Measurements from ENCODE around the gene CHTOP. TPM values are rescaled to one million over a fixed set of nuclear protein-coding genes. Genes with fewer than 3 reads are reported as not detected.
"Not testable (repeated sequence)": the region's sequence is repeated elsewhere in the genome, so short reads cannot be mapped to it uniquely, and the experiment has no call there.

CHTOP gene, protein sequence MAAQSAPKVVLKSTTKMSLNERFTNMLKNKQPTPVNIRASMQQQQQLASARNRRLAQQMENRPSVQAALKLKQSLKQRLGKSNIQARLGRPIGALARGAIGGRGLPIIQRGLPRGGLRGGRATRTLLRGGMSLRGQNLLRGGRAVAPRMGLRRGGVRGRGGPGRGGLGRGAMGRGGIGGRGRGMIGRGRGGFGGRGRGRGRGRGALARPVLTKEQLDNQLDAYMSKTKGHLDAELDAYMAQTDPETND
- 77.0 TPM for total RNA-seq

DNA sequence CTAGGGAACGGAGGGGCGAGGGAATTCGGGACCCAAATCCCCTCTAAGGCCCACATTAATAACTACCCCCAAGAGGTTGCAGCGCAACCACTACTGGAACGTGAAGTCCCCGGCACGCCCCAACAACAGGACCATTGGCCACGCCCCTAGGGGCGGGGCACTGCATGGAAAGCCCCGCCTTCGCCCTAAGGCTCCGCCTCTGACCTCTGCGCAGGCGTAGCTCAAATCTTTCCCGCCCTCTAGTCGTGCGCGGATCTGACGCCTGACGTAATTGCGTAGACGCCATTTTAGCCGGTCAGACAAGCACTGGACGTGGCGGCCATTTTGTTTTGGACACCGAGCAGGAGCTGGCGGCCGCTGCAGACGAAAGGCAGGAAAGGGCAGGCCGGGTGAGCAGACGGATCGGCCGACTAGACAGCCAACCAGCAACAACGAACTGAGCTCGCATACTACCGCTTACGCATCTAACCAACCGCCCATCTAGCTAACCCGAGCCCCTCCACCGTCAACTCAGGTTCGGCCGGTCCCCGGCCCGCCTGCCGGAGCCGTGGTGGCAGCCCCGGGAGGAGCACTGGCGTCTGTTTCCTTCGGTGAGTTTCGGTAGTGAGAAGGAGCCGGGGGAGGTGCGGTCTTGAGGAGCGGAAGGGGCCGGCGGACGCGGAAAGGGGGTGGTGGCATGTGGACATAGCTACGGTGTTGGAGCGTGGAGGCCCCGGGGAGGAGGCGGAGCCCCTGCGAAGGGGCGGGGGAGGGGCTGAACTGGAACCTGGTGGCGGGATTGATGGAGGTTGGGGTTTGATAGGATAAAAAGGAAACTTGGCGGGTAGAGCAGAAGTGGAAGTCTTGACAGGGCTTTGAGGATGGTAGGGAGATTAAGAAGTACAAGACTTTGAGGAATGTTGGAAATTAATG is at the start of gene CHTOP:
CHTOP (plus strand) TSS at position 313 of the 912 bp plus-strand sequence. CDS start 2,523 bp downstream, outside the sequence.
- DNase-seq = peak; percentile 98

- no peak for DNase-seq
Observed at GRCh38 chr1:153585006-153585405, 48.9 kb upstream of the CHTOP start.

DNA sequence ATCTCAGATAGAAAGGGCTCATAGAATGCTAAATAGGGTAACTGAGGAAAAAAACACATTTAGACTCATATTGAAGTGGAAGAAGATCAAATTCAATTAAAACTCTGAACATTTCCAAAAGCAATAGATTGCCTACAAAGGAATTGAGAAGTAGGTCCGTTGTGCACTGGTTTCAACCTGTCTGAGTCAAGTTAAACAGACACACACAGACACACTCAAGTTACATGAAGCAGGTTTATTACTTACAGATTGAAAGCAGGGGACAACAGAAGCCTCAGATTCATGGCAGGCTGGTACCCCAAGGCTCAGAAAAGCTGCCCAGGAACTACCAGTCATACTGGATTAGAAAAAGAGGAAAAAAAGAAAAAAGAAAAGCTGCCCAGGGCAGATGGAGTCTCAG is 47.5 kb upstream of the CHTOP start:
- DNase-seq = no peak

GRCh38 chr1:153587314-153587713 is 46.6 kb upstream of the CHTOP start:
- no peak for DNase-seq

DNA sequence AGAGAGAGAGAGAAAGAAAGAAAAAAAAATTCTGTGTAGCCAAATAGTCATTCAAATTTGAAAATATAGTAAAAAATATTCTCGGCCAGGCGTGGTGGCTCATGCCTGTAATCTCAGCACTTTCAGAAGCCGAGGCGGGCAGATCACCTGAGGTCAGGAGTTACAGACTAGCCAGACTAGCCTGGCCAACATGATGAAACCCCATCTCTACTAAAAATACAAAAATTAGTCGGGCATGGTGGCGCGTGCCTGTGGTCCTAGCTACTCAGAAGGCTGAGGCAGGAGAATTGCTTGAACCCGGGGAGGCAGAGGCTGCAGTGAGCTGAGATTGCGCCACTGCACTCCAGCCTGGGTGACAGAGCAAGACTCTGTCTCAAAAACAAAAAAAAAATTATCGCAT is 45.8 kb upstream of the CHTOP start:
- not testable (repeated sequence) for DNase-seq

DNA sequence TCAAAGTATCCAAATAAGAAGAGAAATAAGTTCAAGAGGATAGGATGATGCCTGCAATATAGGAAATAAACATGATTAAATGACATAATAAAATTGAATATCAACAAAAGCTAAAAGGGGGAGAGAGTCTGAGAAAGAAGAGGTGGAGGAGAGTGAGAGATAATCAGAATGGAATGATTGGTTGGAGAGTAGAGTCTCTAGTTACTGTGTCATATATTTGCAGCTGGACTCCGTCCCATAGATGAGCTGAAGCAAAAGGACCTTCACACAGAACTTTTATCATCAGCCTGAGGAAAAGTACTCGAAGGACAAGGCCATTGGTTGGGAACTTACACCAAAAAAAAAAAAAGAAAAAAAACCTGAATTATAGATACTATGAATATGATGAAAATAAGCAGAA is 45.4 kb upstream of the CHTOP start:
- DNase-seq = no peak

DNA sequence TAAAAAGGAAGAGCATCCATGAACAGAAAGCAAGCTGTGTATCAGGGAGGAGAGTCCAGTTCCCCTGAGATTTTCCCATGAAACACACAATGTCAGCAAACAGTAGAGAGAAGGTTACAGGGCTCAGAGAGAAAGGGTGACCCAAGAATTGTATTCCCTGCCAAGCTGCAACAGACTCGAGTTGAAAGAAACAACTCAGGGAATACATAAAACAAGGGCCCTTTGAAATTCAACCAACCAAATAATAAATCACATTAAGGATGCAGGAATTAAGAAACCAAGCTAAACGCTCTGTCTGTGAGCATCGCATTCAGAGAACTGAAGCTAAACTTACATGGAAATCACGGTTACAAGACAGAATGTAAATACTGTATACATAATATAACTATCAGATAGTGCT is 41.1 kb upstream of the CHTOP start:
- DNase-seq = no peak

DNA sequence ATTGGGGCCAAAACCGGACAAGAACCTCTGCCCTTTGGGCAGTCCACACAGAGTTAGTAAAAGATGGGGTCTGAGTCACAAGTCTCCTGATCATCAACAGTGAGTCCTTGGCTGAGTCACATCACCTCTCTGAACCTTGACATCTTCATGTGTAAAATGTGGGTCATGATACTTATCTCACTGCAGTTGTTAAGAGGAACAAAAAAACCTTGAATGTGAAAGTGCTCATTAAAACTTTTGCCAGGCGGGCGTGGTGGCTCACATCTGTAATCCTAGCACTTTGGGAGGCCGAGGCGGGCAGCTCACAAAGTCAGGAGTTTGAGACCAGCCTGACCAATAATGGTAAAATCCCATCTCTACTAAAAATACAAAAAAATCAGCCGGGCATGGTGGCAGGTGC is 36.7 kb upstream of the CHTOP start:
- no peak for DNase-seq

GRCh38 chr1:153598309-153599172 is 35.3 kb upstream of the CHTOP start:
- DNase-seq = no peak

GRCh38 chr1:153599847-153600246 is 34.0 kb upstream of the CHTOP start:
- DNase-seq = no peak

GRCh38 chr1:153602749-153603148 is 31.1 kb upstream of the CHTOP start:
- DNase-seq = no peak

- DNase-seq = no peak
Observed at GRCh38 chr1:153606194-153606593, 27.7 kb upstream of the CHTOP start.

- no peak for DNase-seq
Observed at GRCh38 chr1:153607381-153607780, 26.5 kb upstream of the CHTOP start.

- no peak for DNase-seq
Observed at GRCh38 chr1:153608089-153608682, 25.7 kb upstream of the CHTOP start.

GRCh38 chr1:153608742-153609584 is 24.9 kb upstream of the CHTOP start:
- DNase-seq = peak; percentile 69

DNA sequence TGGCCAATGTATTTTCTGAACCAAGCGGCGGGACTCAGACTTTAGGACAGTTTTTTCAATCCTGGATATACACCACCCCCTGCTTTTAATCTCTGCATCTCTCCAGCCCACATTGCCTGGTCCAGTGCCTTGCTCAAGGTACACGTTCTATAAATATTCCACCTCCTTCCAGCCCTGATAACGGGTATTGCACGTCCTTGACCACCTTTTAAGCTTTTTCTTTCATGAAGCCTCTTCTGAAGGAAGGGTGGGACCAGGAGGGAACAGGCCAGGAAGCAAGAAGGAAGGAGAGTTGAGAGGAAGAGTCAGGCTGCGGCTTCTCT is 24.3 kb upstream of the CHTOP start:
- DNase-seq = no peak

DNA sequence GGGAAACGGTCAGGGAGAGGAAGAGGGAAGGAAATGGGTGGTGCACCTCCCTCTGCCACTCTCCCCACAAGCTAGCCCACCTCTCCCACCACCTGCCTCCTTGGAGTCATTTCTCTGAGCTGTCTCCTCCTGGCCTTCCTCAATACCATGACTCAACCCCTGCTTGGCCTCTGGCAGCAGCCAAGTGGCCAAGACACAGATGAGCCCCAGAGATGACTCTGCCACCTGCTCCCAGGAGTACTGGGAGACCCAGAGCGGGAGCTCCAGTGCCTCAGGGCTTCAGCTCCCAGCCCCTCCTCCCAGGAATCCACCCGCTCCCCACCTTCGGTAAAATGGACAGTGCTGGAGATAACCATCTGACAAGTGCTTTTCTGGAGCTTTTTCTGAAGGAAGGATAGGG is 23.5 kb upstream of the CHTOP start:
- DNase-seq = no peak

DNA sequence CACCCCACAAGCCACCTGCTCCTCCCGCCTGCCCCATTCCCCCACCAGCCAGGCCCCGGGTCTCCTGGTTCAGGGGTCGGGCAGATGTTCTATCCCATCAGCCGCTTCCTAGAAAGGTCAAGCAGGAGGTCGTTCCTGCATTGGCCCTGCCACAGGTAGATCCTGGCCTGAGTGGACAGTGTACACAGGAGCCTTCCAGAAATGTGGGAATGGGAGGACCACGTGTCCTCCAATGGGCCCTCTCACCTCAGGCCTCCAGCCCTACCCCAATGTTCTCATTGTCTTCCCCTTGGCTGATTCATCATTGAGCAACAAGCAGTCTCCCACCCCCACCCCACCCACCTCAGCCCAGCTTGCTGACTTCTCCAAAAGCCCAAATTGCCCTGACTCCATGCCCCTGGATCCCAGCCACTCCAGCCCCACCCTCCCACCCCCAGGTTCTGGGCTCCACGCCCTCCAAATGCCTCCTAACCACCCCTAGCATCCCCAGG is 23.0 kb upstream of the CHTOP start:
- DNase-seq = no peak

DNA sequence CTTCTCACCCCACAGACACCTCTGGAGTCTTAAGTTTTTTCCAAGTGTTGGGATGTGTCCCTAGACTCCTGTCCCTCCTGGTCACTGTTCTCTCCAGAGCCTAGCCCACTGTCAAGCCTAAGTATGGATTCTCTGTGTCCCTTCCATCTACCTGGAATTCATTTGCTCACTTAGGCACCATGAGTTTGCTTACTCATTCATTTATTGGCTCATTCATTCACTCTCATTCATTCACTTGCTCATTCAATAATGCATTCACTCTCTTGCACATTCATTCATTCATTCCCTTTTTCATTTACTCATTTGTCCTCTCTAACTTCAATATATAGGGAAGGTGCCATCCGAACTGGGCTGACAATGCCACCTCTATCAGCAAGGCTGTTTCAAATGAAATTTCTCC is 22.5 kb upstream of the CHTOP start:
- no peak for DNase-seq

DNA sequence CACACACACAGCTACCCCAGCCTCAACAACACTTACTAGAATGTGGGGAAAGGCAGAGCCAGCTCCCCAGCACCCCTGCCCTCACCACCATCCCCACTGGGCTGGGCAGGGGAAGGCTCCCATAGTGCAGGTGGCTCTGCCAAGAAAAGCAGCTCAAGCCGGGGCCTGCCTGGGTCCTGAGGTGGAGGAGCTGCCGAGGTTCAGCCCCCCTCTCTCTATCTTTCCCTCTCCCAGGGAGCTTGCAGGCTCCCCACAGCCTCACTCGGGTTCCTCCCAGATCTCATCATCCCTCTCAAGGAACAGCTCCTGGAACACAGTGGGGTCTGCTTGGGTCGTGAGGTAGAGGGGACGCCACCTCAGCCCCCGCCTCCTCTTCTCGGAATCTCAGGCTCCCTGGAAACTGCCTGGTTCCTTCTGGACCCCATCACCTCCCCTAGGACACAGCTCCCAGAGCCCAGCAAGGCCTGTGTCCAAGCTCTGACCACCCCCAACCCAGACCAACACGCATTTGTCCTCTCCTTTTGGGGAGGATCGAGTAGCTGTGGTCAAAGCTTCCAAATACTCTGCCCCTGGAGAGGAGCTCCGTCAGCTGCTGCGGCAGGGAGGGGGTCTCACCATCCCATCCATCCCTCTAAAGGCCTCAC is 21.6 kb upstream of the CHTOP start:
- no peak for DNase-seq

Measured in occipital lobe (tissue), 2 donors.